LNCaP clone FGC (cell line): Measurements from ENCODE around the gene TCFL5.

Experiments used
- DNase-seq: peaks from one replicate; pipeline ENCODE4 v3.0.0-alpha.2; 2011; ENCODE audit warnings: low read depth
- H3K4me3 ChIP-seq: 2 replicates; pipeline ENCODE4 v1.5.1; 2011; ENCODE audit warnings: mild to moderate bottlenecking, low read depth, low read length, control low read depth
- TF ChIP-seq, protein P1 (sequence below): IDR thresholded peaks from 2 replicates; pipeline ENCODE4 v1.5.1; 2012; ENCODE audit warnings: mild to moderate bottlenecking; ENCODE audit not compliant: control insufficient read depth, insufficient read depth; ENCODE audit errors: extremely low read depth

TCFL5 gene

GRCh38 chr20:62797671-62798532, 63.7 kb downstream of the TCFL5 start:
- no peak for DNase-seq
- TF ChIP-seq, protein P1, sequence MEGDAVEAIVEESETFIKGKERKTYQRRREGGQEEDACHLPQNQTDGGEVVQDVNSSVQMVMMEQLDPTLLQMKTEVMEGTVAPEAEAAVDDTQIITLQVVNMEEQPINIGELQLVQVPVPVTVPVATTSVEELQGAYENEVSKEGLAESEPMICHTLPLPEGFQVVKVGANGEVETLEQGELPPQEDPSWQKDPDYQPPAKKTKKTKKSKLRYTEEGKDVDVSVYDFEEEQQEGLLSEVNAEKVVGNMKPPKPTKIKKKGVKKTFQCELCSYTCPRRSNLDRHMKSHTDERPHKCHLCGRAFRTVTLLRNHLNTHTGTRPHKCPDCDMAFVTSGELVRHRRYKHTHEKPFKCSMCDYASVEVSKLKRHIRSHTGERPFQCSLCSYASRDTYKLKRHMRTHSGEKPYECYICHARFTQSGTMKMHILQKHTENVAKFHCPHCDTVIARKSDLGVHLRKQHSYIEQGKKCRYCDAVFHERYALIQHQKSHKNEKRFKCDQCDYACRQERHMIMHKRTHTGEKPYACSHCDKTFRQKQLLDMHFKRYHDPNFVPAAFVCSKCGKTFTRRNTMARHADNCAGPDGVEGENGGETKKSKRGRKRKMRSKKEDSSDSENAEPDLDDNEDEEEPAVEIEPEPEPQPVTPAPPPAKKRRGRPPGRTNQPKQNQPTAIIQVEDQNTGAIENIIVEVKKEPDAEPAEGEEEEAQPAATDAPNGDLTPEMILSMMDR: no peak
- H3K4me3 ChIP-seq: no peak overlapping the region; the same call in 1 of the 2 replicates

- TF ChIP-seq, protein P1: no peak
- no peak for DNase-seq
- H3K4me3 ChIP-seq: peak overlapping the region; percentile 57
These were observed 64.7 kb downstream of the TCFL5 start for GRCh38 chr20:62796699-62797491.

GRCh38 chr20:62795023-62795761, 66.4 kb downstream of the TCFL5 start:
- TF ChIP-seq, protein P1: no peak
- no peak for DNase-seq
- peak overlapping the region; percentile 48 for H3K4me3 ChIP-seq

GRCh38 chr20:62794007-62794724, 67.5 kb downstream of the TCFL5 start:
- H3K4me3 ChIP-seq: peak overlapping the region; percentile 50
- DNase-seq: peak; percentile 75
- TF ChIP-seq, protein P1: no peak

GRCh38 chr20:62793757-62794006, 67.9 kb downstream of the TCFL5 start:
- H3K4me3 ChIP-seq: peak overlapping the region; percentile 50
- no peak for DNase-seq
- TF ChIP-seq, protein P1: no peak

GRCh38 chr20:62792940-62793756, 68.5 kb downstream of the TCFL5 start:
- TF ChIP-seq, protein P1: no peak
- DNase-seq: no peak
- no peak overlapping the region for H3K4me3 ChIP-seq
